Measurements from ENCODE around the gene PPP2R2D.

Gene PPP2R2D

DNA sequence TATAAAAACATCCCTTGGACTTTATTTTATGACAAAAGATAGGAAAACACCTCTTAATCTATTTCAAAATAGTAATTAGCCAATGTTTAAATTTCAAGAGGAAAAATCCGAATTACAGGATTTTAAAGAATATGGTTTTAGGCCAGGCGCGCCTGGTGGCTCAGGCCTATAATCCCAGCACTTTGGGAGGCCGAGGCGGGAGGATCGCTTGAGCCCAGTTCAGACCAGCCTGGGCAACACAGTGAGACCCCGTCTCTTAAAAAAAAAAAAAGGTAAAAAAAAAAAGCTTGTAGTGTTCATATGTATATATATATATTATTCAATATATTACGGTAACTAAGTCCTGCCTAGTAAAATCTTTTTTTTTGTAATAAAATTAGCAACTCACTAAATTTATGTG, 79.5 kb downstream of the PPP2R2D start:
- no peaks in the 10 kb centered on the region for H3K36me3 ChIP-seq (ENCODE audit: control insufficient read depth, insufficient read depth, low read length)
- no peak for DNase-seq (ENCODE audit: extremely low read depth, insufficient read length)
- TF ChIP-seq, protein P1, sequence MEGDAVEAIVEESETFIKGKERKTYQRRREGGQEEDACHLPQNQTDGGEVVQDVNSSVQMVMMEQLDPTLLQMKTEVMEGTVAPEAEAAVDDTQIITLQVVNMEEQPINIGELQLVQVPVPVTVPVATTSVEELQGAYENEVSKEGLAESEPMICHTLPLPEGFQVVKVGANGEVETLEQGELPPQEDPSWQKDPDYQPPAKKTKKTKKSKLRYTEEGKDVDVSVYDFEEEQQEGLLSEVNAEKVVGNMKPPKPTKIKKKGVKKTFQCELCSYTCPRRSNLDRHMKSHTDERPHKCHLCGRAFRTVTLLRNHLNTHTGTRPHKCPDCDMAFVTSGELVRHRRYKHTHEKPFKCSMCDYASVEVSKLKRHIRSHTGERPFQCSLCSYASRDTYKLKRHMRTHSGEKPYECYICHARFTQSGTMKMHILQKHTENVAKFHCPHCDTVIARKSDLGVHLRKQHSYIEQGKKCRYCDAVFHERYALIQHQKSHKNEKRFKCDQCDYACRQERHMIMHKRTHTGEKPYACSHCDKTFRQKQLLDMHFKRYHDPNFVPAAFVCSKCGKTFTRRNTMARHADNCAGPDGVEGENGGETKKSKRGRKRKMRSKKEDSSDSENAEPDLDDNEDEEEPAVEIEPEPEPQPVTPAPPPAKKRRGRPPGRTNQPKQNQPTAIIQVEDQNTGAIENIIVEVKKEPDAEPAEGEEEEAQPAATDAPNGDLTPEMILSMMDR (IDR thresholded peaks at IDR 0.05; ENCODE audit: insufficient read depth, low read length, poor library complexity, severe bottlenecking): no peak
- peak overlapping the region; percentile 86 for H3K4me3 ChIP-seq (replicated peaks; ENCODE audit: low read depth, low read length)
- H3K27me3 ChIP-seq (replicated peaks; ENCODE audit: control insufficient read depth, insufficient read depth, low read length): no peaks in the 10 kb centered on the region

- no peaks in the 10 kb centered on the region for H3K27me3 ChIP-seq (replicated peaks; ENCODE audit: control insufficient read depth, insufficient read depth, low read length)
- TF ChIP-seq, protein P1 (IDR thresholded peaks at IDR 0.05; ENCODE audit: insufficient read depth, low read length, poor library complexity, severe bottlenecking): no peak
- H3K36me3 ChIP-seq (ENCODE audit: control insufficient read depth, insufficient read depth, low read length): no peaks in the 10 kb centered on the region
- DNase-seq (ENCODE audit: extremely low read depth, insufficient read length): peak; percentile 37
- peak overlapping the region; percentile 86 for H3K4me3 ChIP-seq (replicated peaks; ENCODE audit: low read depth, low read length)
These were observed 80.1 kb downstream of the PPP2R2D start for GRCh38 chr10:131980761-131981428.

DNA sequence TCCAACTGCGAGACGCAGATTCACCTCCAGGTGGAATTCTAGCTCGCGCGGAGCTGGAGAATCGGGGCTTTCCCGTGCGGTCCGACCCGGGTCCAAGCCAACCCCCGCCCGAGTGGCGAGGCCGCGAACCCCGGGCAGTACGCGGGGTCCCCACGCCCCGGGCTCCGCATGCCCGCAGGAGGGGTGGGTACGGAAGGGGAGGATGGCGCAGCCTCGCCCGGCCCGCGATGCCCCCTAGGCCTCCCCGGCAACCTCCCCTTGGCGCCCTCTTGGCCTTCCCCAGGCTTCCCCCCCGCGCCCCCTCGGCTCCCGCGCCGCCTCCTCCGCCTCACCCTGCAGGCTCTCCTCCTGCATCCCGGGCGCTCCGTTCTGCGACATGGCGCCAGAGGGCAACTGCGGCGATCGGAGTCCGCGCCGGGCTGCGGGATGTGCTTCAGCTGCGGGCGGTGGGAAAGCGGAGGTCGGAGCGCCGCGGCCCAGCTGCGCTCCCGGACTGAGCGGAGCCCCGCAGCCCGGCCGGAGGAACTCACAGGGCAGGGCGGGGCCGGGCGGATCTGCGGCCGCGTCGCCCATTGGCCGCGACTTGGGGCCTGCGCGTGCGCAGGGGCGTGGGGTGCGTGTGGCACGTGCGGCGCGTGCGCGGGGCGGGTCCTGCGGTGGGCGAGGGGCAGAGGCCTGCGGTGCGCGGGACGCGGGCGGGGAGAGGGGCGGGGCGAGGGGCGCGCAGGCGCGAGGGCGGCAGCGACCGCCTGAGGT, 80.8 kb downstream of the PPP2R2D start, which contains the start of gene BNIP3:
Gene BNIP3 (minus strand): TSS at position 495 of the 756 bp plus-strand sequence. CDS start 117 bp downstream, at position 378.
- peak within 1 kb of the TSS; percentile 86 for H3K4me3 ChIP-seq (replicated peaks; ENCODE audit: low read depth, low read length)
- TF ChIP-seq, protein P1 (IDR thresholded peaks at IDR 0.05; ENCODE audit: insufficient read depth, low read length, poor library complexity, severe bottlenecking): no peak
- DNase-seq (ENCODE audit: extremely low read depth, insufficient read length): peak; percentile 95
- H3K36me3 ChIP-seq (ENCODE audit: control insufficient read depth, insufficient read depth, low read length): no peaks in the 10 kb centered on the region
- no peaks in the 10 kb centered on the region for H3K27me3 ChIP-seq (replicated peaks; ENCODE audit: control insufficient read depth, insufficient read depth, low read length)

GRCh38 chr10:131982185-131982756, 81.5 kb downstream of the PPP2R2D start:
- peak; percentile 36 for DNase-seq (ENCODE audit: extremely low read depth, insufficient read length)
- no peaks in the 10 kb centered on the region for H3K27me3 ChIP-seq (replicated peaks; ENCODE audit: control insufficient read depth, insufficient read depth, low read length)
- H3K36me3 ChIP-seq (ENCODE audit: control insufficient read depth, insufficient read depth, low read length): no peaks in the 10 kb centered on the region
- H3K4me3 ChIP-seq (replicated peaks; ENCODE audit: low read depth, low read length): peak overlapping the region; percentile 70
- TF ChIP-seq, protein P1 (IDR thresholded peaks at IDR 0.05; ENCODE audit: insufficient read depth, low read length, poor library complexity, severe bottlenecking): no peak

DNA sequence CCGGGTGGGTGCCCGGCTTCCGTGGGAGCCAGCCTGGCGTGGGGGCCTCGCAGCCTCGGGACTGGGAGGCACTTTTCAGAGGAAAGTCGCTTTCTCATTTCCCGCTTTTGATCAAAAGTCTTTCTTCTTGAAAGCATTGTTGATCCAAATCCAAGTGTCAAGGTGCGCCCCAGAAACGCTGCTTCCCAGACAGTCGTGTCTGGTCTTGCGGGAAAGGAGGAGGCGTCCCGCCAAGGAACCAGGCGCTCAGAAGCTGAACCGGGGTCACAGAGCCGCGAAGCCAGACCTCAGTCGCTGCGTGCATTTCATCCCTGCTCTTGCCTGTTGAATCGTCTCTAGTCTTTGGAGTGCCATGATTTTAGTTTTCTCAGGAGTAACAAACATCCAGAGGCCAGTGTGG, 82.0 kb downstream of the PPP2R2D start:
- TF ChIP-seq, protein P1 (IDR thresholded peaks at IDR 0.05; ENCODE audit: insufficient read depth, low read length, poor library complexity, severe bottlenecking): no peak
- no peak for DNase-seq (ENCODE audit: extremely low read depth, insufficient read length)
- Histone ChIP-seq H3K36me3 (ENCODE audit: control insufficient read depth, insufficient read depth, low read length) (no peaks in the 10 kb centered on the region), H3K4me3 (replicated peaks; ENCODE audit: low read depth, low read length) (peak overlapping the region; percentile 70), H3K27me3 (replicated peaks; ENCODE audit: control insufficient read depth, insufficient read depth, low read length) (no peaks in the 10 kb centered on the region)

Measured in GM06990 (cell line).